Glomerular visceral epithelial cell (primary cell): ENCODE measurements around the gene PDLIM3.
A peak's percentile ranks its signal among the peaks of the same experiment; 100 is the strongest.
"Not testable (repeated sequence)": the region's sequence is repeated elsewhere in the genome, so short reads cannot be mapped to it uniquely, and the experiment has no call there.

Experiments used
- DNase-seq: peaks from one replicate; pipeline ENCODE4 v3.0.0-alpha.2; 2016; ENCODE audit errors: extremely low spot score

PDLIM3 gene

DNA sequence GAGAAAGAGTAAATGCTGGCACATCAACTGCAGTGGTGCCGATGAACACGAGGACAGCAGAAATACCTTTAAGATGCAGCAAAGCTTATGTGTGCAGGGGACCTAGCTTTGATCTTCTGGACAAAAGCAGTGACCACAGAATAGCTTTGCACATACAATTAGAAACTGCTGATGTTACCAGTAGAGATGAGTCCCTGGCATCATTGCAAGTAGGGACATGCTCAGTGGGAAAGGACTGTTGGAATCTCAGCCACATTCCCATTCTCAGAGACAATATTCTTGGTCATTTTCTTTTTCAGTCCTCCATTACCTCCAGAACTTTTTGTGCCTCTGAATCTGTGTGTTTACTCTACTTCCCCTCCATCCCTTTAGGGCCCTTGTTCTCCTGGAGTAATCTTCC, 16.9 kb upstream of the PDLIM3 start:
- DNase-seq, result no peak

DNA sequence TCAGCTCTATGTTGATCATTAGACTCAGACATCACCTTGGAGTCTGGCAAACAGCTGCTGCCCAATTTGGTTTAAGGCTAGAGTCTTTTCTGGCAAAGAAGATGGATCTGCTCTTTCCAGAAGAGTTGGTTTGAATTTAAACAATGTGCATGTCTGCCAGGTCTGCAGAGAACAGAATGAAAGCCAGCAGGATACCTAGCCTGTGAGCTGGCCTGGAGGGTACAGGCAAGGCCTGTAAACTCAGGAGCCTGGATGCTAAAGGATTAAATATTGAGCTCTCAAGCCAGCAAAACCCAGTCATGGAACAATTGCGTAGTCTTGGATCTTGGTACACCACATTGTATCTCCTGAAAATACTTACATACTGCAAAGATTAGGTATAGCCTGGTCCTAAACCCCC, 15.6 kb upstream of the PDLIM3 start:
- DNase-seq, result no peak

DNA sequence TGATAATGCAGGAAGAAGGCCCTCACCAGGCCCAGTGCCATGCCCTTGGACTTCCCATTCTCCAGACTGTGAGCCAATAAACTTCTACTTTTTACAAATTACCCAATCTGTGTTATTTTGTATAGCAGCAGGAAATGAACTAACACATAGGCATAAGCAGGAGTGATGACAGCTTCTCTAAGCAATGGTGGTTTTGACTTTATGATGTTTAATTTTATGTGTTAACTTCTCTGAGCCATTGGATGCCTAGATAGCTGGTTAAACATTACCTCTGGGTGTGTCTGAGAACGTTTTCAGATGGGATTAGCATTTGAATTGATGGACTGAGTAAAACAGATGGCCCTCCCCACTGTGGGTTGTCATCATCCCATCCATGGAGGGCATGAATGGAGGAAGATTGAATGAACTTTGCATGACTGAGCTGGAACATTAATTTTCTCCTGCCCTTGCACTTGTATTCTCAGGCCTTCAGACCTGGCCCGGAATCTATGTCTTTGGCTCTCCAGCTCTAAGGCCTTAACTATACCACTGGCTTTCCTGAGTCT, 13.9 kb upstream of the PDLIM3 start:
- no peak for DNase-seq

DNA sequence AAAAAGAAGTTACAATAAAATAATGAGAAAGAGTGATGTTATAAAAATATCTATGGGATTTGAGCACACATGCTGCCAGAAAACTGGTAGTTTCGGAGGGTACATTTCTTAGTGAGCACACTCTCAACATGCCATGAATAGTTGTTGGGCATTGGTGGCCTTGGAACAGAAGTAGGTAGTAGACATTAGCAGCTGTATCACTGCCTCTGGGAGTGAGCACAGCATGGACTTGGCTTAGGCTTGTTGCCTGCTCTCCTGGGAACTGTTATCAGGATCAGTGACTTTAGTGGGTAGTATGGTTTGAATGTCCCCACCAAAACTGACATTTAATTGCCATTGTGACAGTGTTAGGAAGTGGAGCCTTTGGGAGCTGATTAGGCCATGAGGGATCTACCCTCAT, 13.3 kb upstream of the PDLIM3 start:
- no peak for DNase-seq

DNA sequence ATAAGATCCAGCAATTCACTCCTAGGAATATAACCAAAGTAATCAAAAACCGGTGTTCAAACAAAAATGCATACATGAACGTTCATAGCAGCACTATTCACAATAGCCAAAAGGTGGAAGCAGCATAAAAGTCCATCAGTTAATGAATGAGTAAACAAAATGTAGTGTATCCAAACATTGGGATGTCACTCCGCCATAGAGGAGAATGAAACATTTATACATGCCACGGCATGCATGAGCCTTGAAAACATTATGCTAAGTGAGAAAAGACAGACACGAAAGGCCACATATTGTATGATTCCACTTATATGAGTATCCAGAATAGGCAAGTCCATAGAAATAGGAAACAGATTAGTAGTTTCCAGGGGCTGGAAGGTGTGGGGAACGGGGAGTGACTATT, 11.0 kb upstream of the PDLIM3 start:
- DNase-seq, result no peak

DNA sequence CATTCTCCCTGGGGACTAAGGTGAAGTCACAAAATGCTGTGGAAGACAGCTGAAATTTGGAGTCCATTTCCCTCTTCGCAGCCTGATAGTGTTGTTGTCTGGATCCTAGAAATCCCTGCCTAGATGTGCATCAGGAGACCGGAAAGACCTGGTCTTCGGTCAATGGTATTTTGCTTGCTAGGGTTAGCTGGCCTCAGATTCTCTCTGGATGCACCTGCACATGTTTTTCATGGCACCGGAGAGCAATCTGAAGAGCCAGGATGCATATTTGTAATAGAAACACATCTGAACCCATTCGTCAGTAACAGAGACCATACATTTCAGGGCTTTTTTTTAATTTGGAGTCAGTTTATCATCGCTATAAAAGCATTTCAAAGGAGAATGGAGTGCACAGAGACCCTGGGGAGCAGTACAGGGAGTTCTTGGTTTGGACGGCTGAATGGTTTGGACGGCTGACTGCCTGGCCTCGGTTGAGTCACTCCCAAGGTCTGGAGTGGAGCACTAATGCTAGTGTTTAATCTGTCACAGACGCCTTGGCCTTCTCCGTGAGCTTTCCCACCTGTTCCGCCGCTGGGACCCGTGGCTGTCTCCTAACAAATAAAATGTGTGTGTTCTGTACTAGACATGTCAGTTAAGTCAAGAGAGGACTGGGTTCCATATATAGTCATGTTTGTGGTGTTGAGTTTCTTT, 7.5 kb upstream of the PDLIM3 start:
- DNase-seq, result peak; percentile 30

DNA sequence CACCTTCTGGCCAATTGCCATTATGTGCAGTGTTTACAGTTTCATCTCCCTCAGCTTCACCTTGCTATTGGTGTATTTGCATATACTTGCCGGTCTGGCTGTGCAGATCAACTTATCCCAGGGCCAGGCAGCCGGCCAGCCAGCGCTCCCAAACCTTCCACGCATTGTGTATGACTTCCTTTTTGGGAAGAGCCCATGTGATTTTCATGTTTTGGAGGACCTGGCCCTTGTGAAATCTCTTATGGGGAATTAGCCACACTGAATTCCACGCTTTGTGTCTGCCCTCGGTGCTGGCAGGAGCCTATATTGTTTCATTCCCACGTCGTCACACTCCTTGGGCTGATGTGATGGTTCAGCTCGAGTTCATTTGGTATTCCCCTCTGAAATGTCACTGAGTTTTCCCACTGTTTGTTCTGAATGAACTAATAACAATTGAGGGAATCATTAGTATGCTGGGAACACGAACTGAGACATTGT, 6.0 kb upstream of the PDLIM3 start:
- no peak for DNase-seq

DNA sequence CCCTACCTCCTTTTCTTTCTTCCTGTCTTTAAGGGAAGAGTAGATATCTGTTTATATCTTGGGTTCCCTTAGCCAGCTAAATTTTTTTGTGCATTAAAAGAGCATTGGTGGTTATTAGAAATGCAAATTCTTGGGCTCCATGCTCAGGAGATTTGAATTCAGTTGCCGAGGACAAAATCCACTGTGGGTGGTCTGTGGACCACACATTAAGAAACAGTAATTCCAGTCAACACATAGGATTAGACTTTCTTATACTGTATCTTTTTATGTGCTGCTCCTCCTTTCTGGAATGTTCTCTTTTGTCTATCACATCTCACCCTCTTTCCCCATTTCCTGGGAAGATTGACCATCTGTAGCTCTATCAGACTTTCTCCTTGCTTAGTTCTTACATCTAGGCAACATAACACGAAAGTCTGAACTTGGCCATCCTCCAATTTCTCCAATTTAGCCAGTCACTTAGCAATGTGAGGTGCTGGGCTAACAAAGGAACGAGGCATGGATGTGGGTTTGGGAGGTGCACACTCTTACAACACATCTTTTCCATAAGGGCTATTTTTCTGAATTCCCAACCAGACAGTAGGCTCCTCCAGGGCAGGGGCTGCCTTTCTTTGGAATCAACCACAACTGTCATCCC, 5.3 kb upstream of the PDLIM3 start:
- no peak for DNase-seq

DNA sequence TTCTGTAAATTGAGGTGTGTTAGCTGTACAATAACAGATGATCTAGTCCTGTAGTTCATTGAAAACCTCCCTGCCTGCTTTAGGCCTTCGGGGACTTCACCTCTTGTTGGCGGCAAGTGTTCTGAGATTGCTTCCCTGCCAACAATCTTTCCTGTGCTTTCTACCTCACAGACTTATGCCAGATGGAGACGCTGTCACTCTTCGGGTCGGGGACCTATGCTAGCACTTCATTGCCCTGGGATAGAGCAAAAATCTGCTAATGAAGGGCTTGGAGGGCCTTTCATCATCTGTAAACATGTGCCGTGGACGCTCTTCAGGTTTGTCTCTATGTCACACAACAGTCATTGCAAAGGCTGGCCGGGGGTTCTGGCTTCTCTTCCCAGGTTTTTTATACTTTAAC, 4.7 kb upstream of the PDLIM3 start:
- DNase-seq, result no peak

DNA sequence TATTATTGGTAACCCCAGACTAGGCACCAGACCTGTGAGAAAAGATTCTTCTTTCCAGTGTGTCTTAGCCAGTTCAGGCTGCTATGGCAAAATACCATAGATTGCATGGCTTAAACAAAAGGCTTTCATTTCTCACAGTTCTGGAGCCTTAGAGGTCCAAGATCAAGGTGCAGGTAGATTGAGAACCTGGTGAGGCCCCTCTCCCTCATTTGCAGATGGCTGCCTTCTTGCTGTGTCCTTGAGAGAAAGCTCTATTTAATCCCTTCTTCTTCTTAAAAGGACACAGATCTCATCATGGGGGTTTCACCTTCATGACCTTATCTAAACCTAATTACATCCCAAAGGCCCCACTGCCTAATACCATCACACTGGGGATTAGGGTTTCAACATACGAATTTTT, 3.5 kb upstream of the PDLIM3 start:
- no peak for DNase-seq

DNA sequence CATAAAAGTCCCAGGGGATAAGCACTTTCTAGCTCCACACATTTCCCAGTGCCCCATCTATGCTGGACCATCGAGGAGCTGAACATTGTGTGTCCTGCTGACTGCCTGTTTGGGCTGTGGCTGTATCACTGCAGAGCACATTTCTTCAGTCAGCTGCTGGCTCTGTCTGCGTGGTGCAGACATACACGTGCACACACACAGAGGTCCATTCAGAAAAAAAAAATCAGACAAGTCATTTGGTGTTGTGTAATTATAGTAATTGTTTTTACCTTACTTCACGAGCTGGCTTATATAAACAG, 1.1 kb upstream of the PDLIM3 start:
- no peak for DNase-seq

DNA sequence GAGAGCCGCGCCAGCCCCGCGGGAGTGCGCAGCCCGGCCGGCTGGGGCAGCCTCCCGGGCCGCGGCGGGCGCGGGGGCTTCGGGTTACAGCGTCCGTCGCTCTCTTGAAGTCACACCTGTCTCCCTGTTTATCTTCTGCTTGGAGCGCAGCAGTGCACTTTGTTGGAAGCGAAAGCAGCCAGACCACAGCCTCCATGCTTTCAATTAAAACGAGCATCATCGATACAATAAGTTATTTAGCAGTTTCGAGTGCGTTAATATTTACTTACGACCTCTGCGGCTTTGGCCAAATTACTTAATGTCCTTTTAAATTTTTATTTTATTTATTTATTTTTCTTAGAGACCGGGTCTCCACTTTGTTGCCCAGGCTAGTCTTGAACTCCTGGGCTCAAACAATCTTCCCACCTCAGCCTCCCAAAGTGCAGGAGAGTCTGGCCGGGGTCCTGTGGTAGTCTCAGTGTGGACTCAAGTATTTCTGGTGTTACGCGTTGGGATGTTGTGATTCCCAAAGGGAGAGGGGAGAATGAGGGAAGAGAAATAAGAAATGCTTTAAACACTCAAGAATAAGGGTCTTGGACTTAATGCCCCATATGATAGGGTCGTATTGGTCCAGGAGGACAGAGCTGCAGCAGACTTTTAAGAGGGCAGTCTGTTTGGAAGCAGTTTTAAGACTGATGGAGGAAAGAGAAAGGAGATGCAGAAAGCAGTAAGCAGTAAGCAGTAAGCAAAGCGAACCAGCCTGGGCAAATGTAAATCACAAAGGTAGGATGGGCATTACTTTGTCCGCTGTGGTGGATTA, 504 bp upstream of the PDLIM3 start:
- no peak for DNase-seq

DNA sequence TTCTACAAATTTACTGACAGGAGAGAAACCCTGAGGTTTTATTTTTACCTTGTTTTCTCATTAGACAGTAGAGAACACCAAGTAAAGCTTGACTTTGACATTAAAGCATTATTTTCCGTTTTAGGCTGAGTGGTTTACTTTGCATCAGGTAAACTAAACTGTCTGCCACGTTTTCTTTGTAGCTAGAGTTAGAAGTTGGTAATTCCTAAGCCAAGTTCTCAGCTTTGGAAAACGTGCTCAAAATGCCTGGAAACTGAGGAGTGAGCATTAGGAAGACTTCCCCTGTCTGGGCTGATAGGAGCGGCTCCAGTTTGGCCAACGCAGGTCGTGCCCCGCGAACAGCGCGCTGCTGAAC, 819 bp downstream of the PDLIM3 start:
- DNase-seq, result peak; percentile 15

DNA sequence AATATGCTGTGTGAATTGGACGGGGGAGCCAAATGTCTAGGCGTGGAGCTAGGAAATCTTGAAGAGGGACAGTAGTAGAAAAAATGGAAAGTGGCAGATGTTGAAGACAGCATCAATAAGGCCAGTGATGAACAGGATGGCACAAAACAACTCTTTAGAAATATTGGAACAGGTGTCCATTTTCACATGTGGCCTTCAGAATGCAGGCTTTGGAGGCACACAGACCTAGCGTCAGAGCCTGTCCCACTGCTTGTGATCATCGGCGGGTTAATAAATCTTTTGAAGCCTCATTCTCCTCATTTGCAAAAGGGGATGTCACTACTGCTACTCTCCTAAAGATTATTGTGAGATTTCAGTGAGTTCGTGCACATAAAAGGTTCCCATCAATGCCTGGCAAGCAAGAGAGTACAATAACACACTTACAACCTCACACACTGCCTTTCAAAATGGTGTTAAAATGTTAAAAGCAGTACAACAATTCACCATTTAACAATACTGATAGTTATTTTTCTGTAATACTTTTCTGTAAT, 2.4 kb downstream of the PDLIM3 start:
- no peak for DNase-seq

DNA sequence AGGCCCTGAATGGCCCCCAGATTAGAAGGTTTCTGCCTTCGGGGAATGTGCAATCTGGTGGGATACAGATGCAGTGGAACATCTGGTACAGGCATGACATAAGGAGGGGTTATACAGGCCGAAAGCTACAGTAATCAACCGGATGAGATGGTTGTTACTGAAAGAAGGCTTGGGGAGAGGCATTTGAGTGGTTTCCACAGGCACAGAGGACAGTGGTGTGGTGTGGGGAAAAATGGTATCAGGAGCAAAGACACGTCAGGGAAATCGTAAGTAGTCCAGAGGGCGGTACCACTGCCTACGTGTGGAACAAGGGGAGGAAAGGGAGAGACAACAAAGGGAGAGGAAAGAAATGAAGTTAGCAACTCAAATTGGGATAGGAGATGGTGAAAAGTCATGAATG, 3.0 kb downstream of the PDLIM3 start:
- DNase-seq, result no peak

DNA sequence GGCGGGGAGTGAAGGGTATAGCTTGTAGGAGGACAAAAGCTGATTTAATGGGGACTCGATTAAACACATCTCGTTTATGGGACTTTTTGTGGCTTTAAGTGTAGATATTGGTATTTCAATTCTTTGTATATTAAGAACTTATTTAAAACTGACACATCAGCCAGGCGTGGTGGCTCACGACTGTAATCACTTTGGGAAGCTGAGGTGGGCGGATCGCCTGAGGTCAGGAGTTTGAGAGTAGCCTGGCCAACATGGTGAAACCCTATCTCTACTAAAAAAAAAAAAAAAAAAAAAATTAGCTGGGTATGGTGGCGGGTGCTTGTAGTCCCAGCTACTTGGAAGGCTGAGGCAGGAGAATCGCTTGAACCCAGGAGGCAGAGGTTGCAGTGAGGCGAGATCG, 3.7 kb downstream of the PDLIM3 start:
- DNase-seq, result not testable (repeated sequence)

DNA sequence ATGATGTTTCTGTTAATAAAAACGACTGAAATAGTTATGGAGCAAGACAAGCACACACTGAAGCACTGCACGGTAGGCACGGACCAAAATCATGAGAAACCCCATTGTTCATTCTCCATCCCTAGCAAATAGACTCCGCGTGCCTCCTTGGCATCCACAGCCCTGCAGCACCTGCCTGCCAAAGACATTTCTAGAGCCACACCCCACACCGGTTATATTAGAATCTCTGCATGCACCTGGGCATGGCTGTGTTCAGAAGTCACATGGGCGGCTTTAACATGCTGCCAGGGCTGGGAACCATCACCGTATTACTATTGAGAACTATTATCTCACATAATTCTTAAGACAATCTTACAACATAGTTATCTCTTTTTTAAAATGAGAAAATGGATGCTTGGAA, 5.9 kb downstream of the PDLIM3 start:
- no peak for DNase-seq

DNA sequence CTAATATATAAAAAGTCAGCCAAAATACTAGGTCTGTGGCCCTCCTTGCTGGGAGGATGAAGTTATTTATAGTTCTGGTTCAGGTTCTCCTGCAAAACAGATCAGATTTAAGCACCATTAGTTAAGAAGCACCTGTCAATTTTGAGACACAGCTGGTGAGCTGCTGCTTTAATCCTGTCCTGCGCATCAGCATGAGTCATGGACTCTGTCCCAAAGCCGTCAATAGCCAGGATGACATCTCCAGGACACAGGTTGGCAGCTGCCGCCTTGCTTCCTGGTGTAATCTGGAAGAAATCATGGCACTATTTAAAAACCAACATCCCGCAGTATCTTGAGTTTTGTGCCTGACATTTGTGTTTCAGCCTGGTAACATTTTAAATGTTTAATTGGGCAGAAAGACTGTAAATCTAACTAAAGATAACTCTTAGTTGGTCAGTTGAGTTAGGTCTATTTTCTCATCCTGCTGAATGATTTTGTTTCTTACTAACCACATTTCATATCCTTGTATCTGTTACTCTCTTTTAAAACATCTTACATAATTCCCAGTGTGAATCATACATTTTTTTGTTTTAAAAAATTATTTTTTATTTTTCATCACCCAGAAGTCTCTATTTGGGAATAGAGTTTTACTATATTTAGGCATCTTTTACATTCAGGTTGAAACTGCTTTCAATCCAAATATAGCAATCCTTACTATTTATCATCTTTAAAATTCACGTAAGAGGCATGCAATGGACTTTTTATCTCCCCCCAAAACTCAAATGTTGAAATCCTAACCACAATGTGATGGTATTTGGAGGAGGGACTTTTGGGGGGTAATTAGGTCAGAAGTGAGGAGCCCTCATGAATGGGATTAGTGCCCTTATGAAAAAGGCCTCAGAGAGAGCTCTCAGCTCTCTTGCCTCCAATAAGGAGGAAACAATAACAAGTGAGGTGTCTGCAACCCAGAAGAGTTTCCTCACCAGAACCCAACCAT, 10.1 kb downstream of the PDLIM3 start:
- no peak for DNase-seq

DNA sequence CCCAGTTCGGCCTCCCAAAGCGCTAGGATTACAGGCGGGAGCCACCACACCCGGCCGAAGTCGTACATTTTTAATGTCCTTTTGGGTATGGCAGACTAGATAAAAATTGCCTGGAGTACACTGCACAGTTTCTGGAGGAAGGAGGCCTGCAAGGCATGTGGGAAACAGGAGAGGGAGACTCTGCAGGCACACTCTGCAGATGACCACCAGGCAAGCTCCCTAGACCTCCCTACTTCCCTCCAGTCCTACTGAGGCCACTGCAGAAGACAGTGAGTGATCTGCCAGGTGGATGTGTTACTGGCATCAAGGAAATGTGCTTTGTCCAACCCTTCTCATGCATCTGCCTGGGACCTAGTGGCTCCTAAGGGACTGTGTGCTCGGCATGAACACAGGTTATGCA, 11.4 kb downstream of the PDLIM3 start:
- DNase-seq, result no peak

DNA sequence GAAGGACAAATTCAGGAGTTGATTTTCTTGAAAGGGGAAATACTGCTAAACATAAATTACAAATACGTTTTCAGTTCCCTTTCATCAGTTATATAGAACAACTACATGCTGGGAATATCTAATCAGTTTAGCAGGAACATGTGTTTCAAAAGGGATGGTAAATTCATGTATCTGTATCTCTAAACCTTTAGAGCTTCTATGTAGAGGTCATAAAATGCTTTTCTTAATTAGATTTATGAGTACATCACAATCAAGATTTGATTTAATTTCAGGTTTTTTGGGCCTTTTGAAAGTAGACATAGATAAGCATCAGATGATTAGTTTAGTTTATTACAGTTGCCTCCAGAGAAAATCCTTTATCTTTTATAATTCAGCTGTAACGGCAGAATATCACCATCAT, 12.9 kb downstream of the PDLIM3 start:
- DNase-seq, result no peak

DNA sequence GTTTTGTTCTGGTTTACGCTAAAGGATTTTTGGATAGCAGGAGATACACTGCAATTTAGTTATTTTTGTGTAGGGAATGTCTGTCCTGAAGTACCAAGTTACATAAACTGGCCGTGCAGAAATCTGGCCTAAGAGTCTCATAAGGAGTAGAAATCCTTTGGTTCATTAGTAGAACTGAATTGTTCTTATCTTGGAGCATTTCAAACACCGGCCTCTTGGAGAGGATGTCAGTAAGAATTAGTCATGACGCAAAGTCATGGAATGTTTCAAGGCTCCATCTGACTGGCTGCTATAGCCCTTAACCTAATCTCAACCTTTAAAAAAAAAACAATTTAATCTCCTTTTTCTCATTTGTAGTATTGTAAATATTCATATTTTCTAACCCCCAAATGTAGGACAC, 15.2 kb downstream of the PDLIM3 start:
- DNase-seq, result no peak

DNA sequence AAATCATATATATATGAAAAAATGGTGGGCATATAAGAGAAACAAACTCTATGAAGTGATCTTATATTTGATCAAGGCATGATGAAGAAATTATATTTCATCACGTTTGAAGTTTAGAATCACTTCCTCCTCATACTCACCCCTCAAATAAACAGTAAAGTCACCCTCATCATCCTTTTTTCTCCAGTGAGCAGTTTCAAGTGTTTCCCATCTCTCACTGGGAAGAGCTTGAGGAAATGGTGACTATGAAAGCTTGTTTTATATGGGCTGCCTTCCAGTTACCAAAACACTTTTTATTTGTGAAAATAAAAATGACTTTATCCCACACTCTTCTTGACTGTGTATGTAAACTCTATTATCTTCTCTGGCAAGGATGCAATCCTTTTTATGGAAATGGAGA, 16.8 kb downstream of the PDLIM3 start:
- no peak for DNase-seq
